HL-60 (cell line): Measurements from ENCODE around the gene TRAPPC14.
A peak's percentile ranks its signal among the peaks of the same experiment; 100 is the strongest.

Experiments
- CTCF ChIP-seq: IDR thresholded peaks from one replicate; pipeline ENCODE4 v1.5.1; 2011; ENCODE audit warnings: low read length, control low read depth, inconsistent platforms; ENCODE audit not compliant: insufficient read depth
- GABPA ChIP-seq: IDR thresholded peaks from 2 replicates; pipeline ENCODE4 v1.6.1; 2012; ENCODE audit warnings: low read depth
- POLR2AphosphoS5 ChIP-seq: IDR thresholded peaks from 2 replicates; pipeline ENCODE4 v1.6.1; 2012; ENCODE audit warnings: low read depth
- SPI1 ChIP-seq: IDR thresholded peaks from 2 replicates; pipeline ENCODE4 v1.6.1; 2012; ENCODE audit warnings: low read depth, mild to moderate bottlenecking, borderline replicate concordance
- TF ChIP-seq, protein P1 (sequence below): IDR thresholded peaks from 2 replicates; pipeline ENCODE4 v1.6.1; 2012; ENCODE audit warnings: low read depth; ENCODE audit not compliant: insufficient replicate concordance

GRCh38 chr7:100132697-100133151, 25.8 kb downstream of the TRAPPC14 start:
- TF ChIP-seq CTCF, result peak; percentile 94
- TF ChIP-seq GABPA, result no peak
- no peak for TF ChIP-seq POLR2AphosphoS5
- TF ChIP-seq, protein P1, sequence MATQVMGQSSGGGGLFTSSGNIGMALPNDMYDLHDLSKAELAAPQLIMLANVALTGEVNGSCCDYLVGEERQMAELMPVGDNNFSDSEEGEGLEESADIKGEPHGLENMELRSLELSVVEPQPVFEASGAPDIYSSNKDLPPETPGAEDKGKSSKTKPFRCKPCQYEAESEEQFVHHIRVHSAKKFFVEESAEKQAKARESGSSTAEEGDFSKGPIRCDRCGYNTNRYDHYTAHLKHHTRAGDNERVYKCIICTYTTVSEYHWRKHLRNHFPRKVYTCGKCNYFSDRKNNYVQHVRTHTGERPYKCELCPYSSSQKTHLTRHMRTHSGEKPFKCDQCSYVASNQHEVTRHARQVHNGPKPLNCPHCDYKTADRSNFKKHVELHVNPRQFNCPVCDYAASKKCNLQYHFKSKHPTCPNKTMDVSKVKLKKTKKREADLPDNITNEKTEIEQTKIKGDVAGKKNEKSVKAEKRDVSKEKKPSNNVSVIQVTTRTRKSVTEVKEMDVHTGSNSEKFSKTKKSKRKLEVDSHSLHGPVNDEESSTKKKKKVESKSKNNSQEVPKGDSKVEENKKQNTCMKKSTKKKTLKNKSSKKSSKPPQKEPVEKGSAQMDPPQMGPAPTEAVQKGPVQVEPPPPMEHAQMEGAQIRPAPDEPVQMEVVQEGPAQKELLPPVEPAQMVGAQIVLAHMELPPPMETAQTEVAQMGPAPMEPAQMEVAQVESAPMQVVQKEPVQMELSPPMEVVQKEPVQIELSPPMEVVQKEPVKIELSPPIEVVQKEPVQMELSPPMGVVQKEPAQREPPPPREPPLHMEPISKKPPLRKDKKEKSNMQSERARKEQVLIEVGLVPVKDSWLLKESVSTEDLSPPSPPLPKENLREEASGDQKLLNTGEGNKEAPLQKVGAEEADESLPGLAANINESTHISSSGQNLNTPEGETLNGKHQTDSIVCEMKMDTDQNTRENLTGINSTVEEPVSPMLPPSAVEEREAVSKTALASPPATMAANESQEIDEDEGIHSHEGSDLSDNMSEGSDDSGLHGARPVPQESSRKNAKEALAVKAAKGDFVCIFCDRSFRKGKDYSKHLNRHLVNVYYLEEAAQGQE, result no peak
- TF ChIP-seq SPI1, result no peak
